Measurements from ENCODE around the gene RALY. TPM values are rescaled to one million over a fixed set of nuclear protein-coding genes. Genes with fewer than 3 reads are reported as not detected.

Gene RALY
- 138 and 151 TPM in 2 replicates for polyA plus RNA-seq (2013)

GRCh38 chr20:33993576-33994221, at the start of gene RALY:
RALY (plus strand) TSS chr20:33993911; CDS start chr20:34072075, 78,164 bp downstream.
- no peaks in the 10 kb centered on the region for H3K27me3 ChIP-seq (ENCODE audit: insufficient read depth, low read length)
- H2AK5ac ChIP-seq (ENCODE audit: low read length) = peak within 1 kb of the TSS; percentile 92
- peak within 1 kb of the TSS; percentile 99 for H3K18ac ChIP-seq (ENCODE audit: low read length)
- peak within 1 kb of the TSS; percentile 92 for H4K8ac ChIP-seq (ENCODE audit: low read depth, low read length)
- peak within 1 kb of the TSS; percentile 98 for H2BK5ac ChIP-seq (ENCODE audit: low read depth, low read length, poor library complexity)
- peak within 1 kb of the TSS; percentile 80 for H2BK12ac ChIP-seq (ENCODE audit: low read length)
- peaks cover 38% of the 10 kb centered on the region for H3K79me2 ChIP-seq (ENCODE audit: control insufficient read depth, insufficient read depth, low read length, poor library complexity)
- peaks cover 0 to 4% of the 10 kb centered on the region in 2 experiments for H3K36me3 ChIP-seq (ENCODE audit: control insufficient read depth in 1 of 2, insufficient read depth in 2 of 2, low read length in 2 of 2)
- H2BK120ac ChIP-seq (ENCODE audit: insufficient read depth, low read length, poor library complexity) = peak within 1 kb of the TSS; percentile 80
- peaks cover 16% of the 10 kb centered on the region for H3K79me1 ChIP-seq (ENCODE audit: low read length)
- DNase-seq = peak; percentile 96 to 97
- H3K9ac ChIP-seq (ENCODE audit: low read length) = peak within 1 kb of the TSS; percentile 98
- peak within 1 kb of the TSS; percentile 86 for H3K4me2 ChIP-seq (ENCODE audit: low read length)
- H3K4me1 ChIP-seq (ENCODE audit: control insufficient read depth in 1 of 2, insufficient read depth in 2 of 2, low read length in 2 of 2) = peaks cover 11 to 14% of the 10 kb centered on the region in 2 experiments
- peak within 1 kb of the TSS; percentile 98 for H3K4me3 ChIP-seq (ENCODE audit: low read depth, low read length)
- peak within 1 kb of the TSS; percentile 98 for H3K14ac ChIP-seq (ENCODE audit: low read length)
- H2AFZ ChIP-seq (ENCODE audit: insufficient read depth, low read length, poor library complexity) = peak within 1 kb of the TSS; percentile 73
- H4K12ac ChIP-seq (ENCODE audit: low read depth, low read length) = peak within 1 kb of the TSS; percentile 86
- H3K27ac ChIP-seq (ENCODE audit: low read depth, low read length) = peak within 1 kb of the TSS; percentile 96
- no peak within 1 kb of the TSS for H3K23ac ChIP-seq (ENCODE audit: low read length)
- WGBS (ENCODE audit: extremely low coverage, insufficient coverage, insufficient read length) = no CpG with 5 or more reads among the region's 72 CpGs
- peak within 1 kb of the TSS; percentile 98 for H3K4ac ChIP-seq (ENCODE audit: low read depth, low read length)
- peak within 1 kb of the TSS; percentile 99 for H4K91ac ChIP-seq (ENCODE audit: low read depth, low read length)
- H3K9me3 ChIP-seq (ENCODE audit: insufficient read depth, low read depth, low read length) = no peaks in the 10 kb centered on the region

GRCh38 chr20:33944914-33945313, 48.8 kb upstream of the RALY start:
- Histone ChIP-seq H3K36me3 (ENCODE audit: control insufficient read depth in 1 of 2, insufficient read depth in 2 of 2, low read length in 2 of 2) (no peaks in the 10 kb centered on the region), H3K4me1 (ENCODE audit: control insufficient read depth in 1 of 2, insufficient read depth in 2 of 2, low read length in 2 of 2) (no peaks in the 10 kb centered on the region), H3K27me3 (ENCODE audit: insufficient read depth, low read length) (no peaks in the 10 kb centered on the region), H4K8ac (ENCODE audit: low read depth, low read length) (no peak overlapping the region), H2BK120ac (ENCODE audit: insufficient read depth, low read length, poor library complexity) (no peak overlapping the region), H3K79me1 (ENCODE audit: low read length) (no peaks in the 10 kb centered on the region), H3K27ac (ENCODE audit: low read depth, low read length) (no peak overlapping the region), H2AFZ (ENCODE audit: insufficient read depth, low read length, poor library complexity) (no peak overlapping the region), H3K9me3 (ENCODE audit: insufficient read depth, low read depth, low read length) (peaks cover 2% of the 10 kb centered on the region), H3K23ac (ENCODE audit: low read length) (no peak overlapping the region), H3K9ac (ENCODE audit: low read length) (no peak overlapping the region), H4K12ac (ENCODE audit: low read depth, low read length) (no peak overlapping the region), H3K4ac (ENCODE audit: low read depth, low read length) (no peak overlapping the region), H4K91ac (ENCODE audit: low read depth, low read length) (no peak overlapping the region), H2AK5ac (ENCODE audit: low read length) (no peak overlapping the region), H3K79me2 (ENCODE audit: control insufficient read depth, insufficient read depth, low read length, poor library complexity) (no peaks in the 10 kb centered on the region), H3K18ac (ENCODE audit: low read length) (no peak overlapping the region), H3K4me3 (ENCODE audit: low read depth, low read length) (no peak overlapping the region), H3K4me2 (ENCODE audit: low read length) (no peak overlapping the region), H2BK12ac (ENCODE audit: low read length) (no peak overlapping the region), H2BK5ac (ENCODE audit: low read depth, low read length, poor library complexity) (no peak overlapping the region), H3K14ac (ENCODE audit: low read length) (no peak overlapping the region)
- WGBS (ENCODE audit: extremely low coverage, insufficient coverage, insufficient read length) = no CpG with 5 or more reads among the region's 5 CpGs
- no peak for DNase-seq

GRCh38 chr20:33945391-33946081, 48.2 kb upstream of the RALY start:
- no peak overlapping the region for H3K9ac ChIP-seq (ENCODE audit: low read length)
- no peak overlapping the region for H3K4me2 ChIP-seq (ENCODE audit: low read length)
- WGBS (ENCODE audit: extremely low coverage, insufficient coverage, insufficient read length) = no CpG with 5 or more reads among the region's 5 CpGs
- no peak for DNase-seq
- H3K18ac ChIP-seq (ENCODE audit: low read length) = no peak overlapping the region
- H2AK5ac ChIP-seq (ENCODE audit: low read length) = no peak overlapping the region
- peaks cover 2% of the 10 kb centered on the region for H3K9me3 ChIP-seq (ENCODE audit: insufficient read depth, low read depth, low read length)
- no peaks in the 10 kb centered on the region for H3K4me1 ChIP-seq (ENCODE audit: control insufficient read depth in 1 of 2, insufficient read depth in 2 of 2, low read length in 2 of 2)
- H3K27me3 ChIP-seq (ENCODE audit: insufficient read depth, low read length) = no peaks in the 10 kb centered on the region
- H3K4me3 ChIP-seq (ENCODE audit: low read depth, low read length) = no peak overlapping the region
- H4K91ac ChIP-seq (ENCODE audit: low read depth, low read length) = no peak overlapping the region
- no peak overlapping the region for H4K8ac ChIP-seq (ENCODE audit: low read depth, low read length)
- no peaks in the 10 kb centered on the region for H3K79me1 ChIP-seq (ENCODE audit: low read length)
- no peak overlapping the region for H3K23ac ChIP-seq (ENCODE audit: low read length)
- H3K4ac ChIP-seq (ENCODE audit: low read depth, low read length) = no peak overlapping the region
- no peak overlapping the region for H3K27ac ChIP-seq (ENCODE audit: low read depth, low read length)
- no peak overlapping the region for H3K14ac ChIP-seq (ENCODE audit: low read length)
- H2BK5ac ChIP-seq (ENCODE audit: low read depth, low read length, poor library complexity) = no peak overlapping the region
- no peak overlapping the region for H4K12ac ChIP-seq (ENCODE audit: low read depth, low read length)
- H2AFZ ChIP-seq (ENCODE audit: insufficient read depth, low read length, poor library complexity) = no peak overlapping the region
- no peaks in the 10 kb centered on the region for H3K79me2 ChIP-seq (ENCODE audit: control insufficient read depth, insufficient read depth, low read length, poor library complexity)
- H2BK12ac ChIP-seq (ENCODE audit: low read length) = no peak overlapping the region
- H2BK120ac ChIP-seq (ENCODE audit: insufficient read depth, low read length, poor library complexity) = no peak overlapping the region
- no peaks in the 10 kb centered on the region for H3K36me3 ChIP-seq (ENCODE audit: control insufficient read depth in 1 of 2, insufficient read depth in 2 of 2, low read length in 2 of 2)

GRCh38 chr20:33947709-33948295, 45.9 kb upstream of the RALY start:
- Histone ChIP-seq H2BK12ac (ENCODE audit: low read length) (no peak overlapping the region), H4K12ac (ENCODE audit: low read depth, low read length) (no peak overlapping the region), H3K27me3 (ENCODE audit: insufficient read depth, low read length) (no peaks in the 10 kb centered on the region), H3K14ac (ENCODE audit: low read length) (no peak overlapping the region), H3K36me3 (ENCODE audit: control insufficient read depth in 1 of 2, insufficient read depth in 2 of 2, low read length in 2 of 2) (no peaks in the 10 kb centered on the region), H3K9ac (ENCODE audit: low read length) (no peak overlapping the region), H3K4ac (ENCODE audit: low read depth, low read length) (no peak overlapping the region), H2AFZ (ENCODE audit: insufficient read depth, low read length, poor library complexity) (no peak overlapping the region), H3K27ac (ENCODE audit: low read depth, low read length) (no peak overlapping the region), H3K4me1 (ENCODE audit: control insufficient read depth in 1 of 2, insufficient read depth in 2 of 2, low read length in 2 of 2) (no peaks in the 10 kb centered on the region), H3K4me3 (ENCODE audit: low read depth, low read length) (no peak overlapping the region), H3K23ac (ENCODE audit: low read length) (no peak overlapping the region), H3K79me2 (ENCODE audit: control insufficient read depth, insufficient read depth, low read length, poor library complexity) (no peaks in the 10 kb centered on the region), H3K79me1 (ENCODE audit: low read length) (no peaks in the 10 kb centered on the region), H3K4me2 (ENCODE audit: low read length) (no peak overlapping the region), H2BK5ac (ENCODE audit: low read depth, low read length, poor library complexity) (no peak overlapping the region), H4K8ac (ENCODE audit: low read depth, low read length) (no peak overlapping the region), H3K9me3 (ENCODE audit: insufficient read depth, low read depth, low read length) (peaks cover 2% of the 10 kb centered on the region), H4K91ac (ENCODE audit: low read depth, low read length) (no peak overlapping the region), H2AK5ac (ENCODE audit: low read length) (no peak overlapping the region), H2BK120ac (ENCODE audit: insufficient read depth, low read length, poor library complexity) (no peak overlapping the region), H3K18ac (ENCODE audit: low read length) (no peak overlapping the region)
- no CpG with 5 or more reads among the region's 2 CpGs for WGBS (ENCODE audit: extremely low coverage, insufficient coverage, insufficient read length)
- peak; percentile 49 to 89 for DNase-seq

All from trophoblast cell (in vitro differentiated cells and primary cell).